SKM-1 treated with dmso at 0.1 percent for 144 hours (cell line): ENCODE results near the gene ESPNL.
A peak's percentile ranks its signal among the peaks of the same experiment; 100 is the strongest.

Experiments
- DNase-seq: peaks from one replicate; lab custom pipeline; 2025; ENCODE audit not compliant: unreplicated experiment; lab: John Stamatoyannopoulos, UW

Gene ESPNL

DNA sequence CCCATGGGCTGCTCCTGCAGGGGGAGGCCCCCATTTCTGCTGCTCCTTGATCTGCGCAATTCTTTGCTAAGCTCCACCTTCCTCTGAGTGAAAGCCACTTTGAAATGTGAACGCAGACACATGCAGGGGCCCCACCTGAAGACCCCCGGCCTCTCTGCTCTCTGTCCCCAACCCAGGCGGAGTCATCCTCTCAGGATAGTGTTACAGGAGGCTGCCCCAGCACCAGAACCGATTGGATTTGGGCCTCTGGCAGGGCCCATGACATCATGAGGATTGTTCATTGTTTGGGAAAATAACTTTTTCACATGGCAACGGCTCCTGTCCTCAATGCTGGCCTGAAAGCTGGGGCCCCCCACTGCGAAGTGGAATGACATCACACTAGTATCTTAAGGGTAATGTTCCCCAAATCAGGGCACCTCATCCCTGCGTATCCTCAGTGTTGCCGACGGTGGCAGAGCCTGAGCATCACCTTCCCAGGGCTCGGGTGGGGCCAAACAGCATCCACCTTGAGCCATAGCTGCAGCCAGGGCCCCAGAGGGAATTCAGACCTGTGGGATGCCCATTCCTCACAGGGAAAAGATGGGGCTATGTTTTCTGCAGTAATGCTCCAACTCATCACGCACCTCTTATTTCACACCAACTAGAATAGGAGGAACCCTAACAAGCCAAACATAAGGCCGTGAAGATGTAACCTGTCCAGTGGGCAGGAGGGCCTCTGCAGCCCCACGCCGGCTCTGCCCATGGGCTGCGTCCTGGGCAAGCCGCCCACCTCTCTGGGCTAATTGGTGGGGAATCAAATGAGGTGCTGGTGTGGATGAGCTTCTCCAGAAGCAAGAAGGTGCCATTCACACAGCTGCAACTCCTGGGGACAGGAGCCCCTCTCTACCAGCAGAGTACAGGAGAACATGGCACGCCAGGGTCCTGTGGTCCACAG, 55.9 kb downstream of the ESPNL start:
- DNase-seq, result no peak

DNA sequence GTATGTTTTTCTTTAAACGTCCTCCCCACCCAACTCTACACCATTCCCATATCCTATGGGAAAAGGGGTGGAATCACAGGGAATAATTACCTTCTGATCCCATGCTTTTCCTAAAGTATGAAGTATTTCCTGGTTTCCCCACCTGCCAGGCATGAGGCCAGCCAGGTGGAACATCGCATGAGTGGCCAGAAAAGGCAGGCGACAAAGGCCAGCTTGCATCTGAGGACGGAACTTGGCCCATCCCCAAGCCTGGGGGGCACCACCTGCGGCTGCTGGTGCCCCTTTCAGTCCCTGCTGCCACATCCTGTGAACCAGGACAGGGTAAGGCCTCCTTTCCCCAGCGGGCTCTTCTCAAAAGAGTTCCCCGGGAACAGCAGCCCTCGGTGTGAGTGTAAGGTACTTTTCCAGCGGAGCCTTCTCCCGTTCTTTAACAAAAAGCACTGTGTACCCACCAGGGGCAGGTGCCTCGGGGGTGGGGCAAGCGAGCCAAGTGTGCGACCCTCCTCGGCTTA, 57.4 kb downstream of the ESPNL start:
- DNase-seq, result no peak

DNA sequence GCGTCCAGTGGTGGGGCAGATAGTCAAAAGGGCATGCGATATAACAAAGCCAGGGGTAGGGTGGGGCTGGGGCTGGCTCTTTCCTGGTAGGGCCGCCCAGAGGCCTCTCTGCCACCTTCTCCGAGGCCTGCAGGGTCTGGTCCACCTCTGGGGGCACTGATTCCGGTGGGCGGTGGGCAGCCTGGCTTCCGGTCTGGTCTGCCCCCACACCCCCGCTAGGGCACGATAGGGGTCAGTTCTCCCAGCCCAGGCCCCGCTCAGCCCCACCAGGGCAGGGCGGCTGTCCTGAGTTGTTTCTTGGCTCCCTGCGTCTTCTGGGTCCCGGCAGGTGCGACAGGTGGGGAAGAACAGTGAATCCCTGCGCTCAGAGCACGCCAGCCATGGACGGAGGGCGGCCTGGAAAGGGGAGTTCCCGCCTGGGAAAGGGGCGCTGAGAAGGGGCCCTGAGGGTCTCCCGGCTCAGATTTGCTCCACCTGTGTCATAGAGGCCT, 57.9 kb downstream of the ESPNL start:
- DNase-seq, result no peak

DNA sequence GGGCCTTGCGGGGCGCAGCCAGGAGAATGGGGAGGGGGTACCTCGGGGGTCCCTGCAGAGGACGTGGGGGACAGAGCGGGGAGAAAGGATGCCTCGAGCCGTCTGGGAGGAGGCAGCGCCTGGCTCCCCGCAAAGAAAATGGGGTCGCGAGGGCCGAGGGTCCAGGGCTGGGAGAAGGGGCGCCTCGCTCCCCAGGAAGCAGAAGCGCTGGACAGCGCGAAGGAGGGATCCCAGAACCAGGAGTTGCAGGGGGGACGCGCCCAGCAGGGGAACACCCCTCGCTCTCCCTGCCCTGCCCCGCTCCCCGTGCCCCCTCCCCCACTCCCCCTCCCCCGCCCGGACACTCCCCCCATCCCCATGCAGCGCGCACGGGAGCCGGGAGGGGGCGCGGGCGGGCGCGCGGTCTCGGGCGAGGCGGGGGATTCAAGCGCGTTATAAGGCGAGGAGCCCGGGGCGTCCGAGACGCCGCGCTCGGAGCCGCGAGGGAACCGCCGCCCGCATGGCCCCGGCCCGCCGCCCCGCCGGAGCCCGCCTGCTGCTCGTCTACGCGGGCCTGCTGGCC, 58.5 kb downstream of the ESPNL start, which contains the start of gene ERFE:
TSS of gene ERFE (plus strand) at position 462 of the 562 bp plus-strand sequence. CDS start at position 500, 38 bp downstream.
- DNase-seq, result peak; percentile 27

DNA sequence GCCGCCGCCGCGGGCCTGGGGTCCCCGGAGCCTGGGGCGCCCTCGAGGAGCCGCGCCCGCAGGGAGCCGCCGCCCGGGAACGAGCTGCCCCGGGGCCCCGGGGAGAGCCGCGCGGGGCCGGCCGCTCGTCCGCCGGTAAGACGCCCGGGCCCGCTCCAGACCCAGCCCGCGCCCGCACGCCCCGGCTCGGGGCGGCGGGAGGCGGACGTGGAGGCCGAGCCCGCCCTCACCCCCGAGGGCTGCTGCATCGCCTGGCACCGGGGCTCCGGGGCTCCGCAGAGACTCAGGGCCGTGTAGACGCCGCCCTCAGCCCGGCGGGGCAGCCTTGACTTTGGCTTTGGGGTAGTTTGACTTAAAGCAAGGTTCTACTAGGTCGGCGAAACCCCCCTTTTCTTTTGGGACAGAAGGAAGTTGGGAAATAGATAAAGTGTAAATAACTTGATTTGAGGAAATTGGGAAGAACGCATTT, 59.0 kb downstream of the ESPNL start:
- DNase-seq, result no peak

DNA sequence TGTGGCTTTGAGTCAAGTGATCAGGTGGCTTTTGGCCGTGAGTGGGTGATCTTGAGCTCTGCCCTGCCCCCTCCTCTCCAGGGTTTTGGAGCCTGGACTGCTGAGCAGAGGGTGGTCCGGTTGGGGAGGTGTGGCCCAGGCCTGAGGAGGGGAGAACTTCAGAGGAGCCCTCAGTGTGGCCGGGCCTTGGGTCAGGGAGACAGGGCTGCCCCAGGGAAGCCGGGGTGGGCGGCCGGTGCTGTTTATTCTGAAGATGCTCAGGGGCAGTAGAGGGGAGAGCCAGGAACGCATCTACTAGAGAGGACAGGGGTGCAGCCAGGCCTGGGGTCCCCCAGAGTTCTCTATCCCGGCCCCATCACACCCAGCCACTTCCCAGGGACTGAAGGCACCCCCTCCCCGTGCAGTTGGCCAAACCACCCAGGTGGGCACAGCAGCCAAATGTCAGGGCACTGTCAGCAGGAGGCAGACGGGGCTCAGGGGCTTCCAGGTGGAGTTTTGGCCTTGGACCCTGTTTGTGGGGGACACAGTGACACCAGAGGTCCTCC, 59.6 kb downstream of the ESPNL start:
- no peak for DNase-seq

DNA sequence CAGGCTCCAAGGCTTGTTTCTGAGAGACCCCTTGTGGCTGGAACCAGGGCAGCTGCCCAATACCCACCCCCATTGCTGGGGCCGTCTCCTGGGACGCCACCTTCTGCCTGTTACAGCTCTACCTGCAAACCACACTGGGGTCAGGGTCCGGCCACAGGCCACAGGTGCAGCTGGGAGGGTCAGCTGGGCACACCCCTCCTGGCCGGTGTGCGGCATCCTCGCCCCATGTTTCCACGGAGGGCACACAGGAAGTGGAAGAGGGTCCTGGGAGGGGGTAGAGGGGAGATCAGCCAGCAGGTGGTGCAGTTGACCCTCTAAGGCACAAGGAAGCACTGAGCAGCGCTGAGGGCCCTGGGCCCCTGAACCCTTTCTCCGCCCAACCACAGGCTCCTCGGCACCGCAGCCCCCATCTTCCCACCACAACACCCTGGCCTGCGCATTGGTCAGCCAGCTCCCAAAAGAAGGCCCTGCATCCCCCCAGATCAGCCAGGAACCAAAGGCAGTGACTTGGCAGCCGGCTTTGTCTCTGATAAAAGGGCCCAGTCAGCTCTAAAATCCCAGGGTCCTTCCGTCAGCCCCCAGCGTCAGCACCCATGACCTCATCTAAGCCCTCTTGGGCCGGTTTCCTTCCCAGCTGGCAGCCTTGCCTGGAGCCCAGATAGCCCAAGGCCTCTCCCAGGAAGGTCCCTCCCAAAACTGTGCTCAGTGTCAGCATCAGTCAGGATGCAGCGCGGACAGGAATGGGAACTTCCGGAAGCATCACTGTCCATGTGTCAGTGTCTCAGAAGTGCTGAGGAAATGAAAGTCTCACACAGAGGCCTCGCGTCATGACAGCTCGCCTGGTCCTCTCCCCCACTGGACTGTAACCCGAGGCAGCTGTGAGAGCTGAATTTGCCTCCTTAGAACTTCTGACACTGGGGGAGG, 60.3 kb downstream of the ESPNL start:
- no peak for DNase-seq

DNA sequence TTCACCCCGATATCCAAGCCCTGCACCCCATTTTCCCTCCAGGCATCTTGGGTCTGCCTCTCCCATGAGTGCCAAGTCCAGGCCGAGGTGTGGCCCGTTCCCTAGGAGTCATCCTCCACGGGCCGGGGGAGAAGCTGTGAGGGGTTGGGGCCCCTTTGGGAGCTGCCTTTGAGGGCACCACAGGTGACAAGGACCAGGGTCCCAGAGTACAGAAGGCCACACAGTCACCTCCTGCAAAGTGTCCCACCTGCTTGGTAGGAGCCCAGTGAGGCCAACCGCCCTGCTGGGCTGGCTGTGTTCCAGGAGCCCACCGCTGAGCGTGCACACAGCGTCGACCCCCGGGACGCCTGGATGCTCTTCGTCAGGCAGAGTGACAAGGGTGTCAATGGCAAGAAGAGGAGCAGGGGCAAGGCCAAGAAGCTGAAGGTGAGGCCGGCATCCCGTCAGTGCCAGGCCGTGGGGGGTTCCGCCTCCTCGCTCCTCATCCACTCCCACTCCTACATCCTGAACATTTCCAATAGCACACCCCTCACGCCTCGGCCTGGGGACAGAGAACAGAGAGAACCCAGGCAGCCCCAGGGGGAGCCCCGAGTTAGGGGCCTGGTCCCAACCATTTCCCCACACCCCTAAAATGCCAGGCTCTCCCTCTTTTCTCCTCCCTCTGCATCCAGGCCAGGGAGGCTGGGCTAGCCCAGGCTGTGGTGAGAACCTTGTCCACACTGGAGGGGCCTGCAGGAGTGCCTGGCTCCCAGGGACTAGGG, 61.3 kb downstream of the ESPNL start:
- DNase-seq, result no peak

DNA sequence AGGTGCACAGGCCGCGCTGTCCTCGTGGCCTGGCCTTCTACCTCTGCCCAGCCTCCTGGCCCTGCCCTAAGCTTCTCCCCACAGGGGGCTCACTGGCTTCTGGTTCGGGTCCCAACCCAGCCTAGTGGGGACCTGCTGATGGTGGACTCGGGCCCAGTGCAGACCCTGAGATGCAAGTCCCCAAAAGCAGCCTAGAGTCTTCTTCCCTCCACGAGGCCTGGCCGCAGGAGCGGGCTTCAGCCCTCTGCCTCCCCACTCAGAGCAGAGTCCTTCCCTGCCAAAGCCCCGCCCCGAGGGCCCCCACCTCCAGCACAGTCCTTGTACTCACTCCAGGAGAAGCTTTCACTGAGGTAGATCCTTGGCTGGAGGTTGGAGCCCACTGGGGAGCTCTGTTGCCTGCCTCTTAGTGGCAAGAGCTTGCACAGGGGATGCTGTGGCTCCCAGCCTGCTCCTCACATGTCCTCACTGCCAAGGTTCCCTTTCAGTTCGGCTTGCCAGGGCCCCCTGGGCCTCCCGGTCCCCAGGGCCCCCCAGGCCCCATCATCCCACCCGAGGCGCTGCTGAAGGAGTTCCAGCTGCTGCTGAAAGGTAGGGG, 62.2 kb downstream of the ESPNL start:
- no peak for DNase-seq

DNA sequence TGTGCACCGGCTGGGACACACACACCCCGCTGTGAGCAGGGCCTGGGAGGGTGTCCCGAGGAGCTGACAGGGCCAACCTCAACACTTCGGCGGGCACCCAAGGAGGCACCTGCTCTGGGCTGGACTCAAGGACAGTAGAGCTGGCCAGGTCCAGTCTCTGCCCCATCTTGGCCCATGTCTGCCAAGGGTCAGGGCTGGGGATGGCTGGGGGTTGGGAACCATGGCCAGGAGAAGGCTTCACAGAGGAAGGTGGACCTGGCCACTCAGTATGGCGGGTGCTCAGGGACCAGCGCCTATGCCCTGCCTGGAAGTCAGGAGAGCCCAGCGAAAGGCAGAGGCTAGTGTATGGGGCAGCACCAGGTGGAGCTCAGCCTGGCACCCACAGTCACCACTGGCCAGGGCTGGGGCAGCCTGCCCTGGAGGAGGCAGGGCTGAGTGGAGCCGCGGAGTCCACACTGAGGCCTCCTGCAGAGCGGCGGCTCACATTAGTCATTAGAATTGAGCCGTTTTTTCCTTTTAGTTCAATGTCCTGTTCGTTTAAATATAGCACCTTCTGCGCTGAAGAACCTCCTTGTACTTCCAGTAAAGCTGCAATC, 62.8 kb downstream of the ESPNL start:
- DNase-seq, result no peak

DNA sequence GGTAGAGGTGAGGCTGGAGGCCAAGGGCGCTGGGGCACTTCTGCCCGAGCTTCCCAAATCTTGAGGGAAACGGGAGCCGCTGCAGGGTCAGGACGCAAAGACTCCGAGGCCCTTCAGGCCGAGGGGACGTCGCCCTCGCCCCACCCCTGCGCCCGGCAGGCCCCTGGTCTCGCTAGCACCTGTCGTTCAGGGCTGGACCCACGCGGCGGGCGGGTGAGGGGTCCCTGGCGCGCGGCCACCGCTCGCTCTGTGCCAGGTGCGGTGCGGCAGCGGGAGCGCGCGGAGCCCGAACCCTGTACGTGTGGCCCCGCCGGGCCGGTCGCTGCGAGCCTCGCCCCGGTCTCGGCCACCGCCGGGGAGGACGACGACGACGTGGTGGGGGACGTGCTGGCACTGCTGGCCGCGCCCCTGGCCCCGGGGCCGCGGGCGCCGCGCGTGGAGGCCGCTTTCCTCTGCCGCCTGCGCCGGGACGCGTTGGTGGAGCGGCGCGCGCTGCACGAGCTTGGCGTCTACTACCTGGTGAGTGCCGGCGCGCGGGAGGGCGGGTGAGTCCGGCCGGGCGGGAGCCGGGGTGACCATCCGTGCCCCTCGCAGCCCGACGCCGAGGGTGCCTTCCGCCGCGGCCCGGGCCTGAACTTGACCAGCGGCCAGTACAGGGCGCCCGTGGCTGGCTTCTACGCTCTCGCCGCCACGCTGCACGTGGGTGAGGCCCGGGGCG, 63.5 kb downstream of the ESPNL start:
- no peak for DNase-seq

DNA sequence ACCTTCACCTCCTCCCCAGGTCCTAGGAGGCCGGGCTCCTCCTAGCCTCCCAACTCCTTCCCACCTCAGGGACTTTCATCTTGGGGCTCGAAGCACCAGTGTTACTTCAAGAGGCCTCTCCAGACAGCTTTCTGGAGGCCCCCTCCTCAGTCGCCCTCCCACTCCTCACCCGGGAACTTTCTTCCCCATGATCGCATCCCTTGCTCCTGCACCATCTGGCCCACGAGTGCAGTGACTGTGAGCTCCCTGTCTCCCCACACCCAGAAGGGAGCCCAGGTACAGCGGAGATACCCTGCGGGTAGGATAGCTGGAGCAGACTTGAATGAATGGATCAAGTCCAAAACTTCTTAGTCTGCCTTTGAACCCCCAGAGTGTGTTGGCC, 64.8 kb downstream of the ESPNL start:
- no peak for DNase-seq

DNA sequence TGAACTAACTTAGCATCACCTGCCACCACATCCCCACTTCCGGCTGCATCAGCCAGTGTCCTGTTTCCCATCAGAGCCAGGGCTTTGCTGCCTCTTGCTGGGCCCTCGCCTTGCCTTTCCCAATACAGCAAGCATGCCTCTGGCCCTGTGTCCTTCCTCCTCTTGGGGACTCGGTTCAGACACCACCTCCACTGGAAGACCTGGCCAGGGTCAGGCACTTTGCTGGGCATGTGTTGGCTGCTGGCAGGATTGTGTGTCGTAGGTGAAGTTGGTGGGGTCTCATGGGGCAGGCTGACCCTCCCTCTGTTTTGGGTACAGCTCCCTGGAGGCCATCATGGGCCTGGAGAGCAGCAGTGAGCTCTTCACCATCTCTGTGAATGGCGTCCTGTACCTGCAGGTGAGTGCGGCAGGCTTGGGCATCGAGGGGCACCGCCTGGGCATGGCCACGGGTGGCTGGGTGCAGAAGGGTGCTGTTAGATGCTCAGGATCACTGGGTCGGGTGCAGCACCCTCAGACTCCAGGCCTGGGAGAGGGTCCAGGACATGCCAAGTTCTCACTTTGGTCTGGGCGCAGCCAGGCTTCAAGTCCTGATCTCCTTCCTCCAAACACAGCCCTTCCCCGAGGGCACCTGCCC, 65.3 kb downstream of the ESPNL start:
- no peak for DNase-seq

DNA sequence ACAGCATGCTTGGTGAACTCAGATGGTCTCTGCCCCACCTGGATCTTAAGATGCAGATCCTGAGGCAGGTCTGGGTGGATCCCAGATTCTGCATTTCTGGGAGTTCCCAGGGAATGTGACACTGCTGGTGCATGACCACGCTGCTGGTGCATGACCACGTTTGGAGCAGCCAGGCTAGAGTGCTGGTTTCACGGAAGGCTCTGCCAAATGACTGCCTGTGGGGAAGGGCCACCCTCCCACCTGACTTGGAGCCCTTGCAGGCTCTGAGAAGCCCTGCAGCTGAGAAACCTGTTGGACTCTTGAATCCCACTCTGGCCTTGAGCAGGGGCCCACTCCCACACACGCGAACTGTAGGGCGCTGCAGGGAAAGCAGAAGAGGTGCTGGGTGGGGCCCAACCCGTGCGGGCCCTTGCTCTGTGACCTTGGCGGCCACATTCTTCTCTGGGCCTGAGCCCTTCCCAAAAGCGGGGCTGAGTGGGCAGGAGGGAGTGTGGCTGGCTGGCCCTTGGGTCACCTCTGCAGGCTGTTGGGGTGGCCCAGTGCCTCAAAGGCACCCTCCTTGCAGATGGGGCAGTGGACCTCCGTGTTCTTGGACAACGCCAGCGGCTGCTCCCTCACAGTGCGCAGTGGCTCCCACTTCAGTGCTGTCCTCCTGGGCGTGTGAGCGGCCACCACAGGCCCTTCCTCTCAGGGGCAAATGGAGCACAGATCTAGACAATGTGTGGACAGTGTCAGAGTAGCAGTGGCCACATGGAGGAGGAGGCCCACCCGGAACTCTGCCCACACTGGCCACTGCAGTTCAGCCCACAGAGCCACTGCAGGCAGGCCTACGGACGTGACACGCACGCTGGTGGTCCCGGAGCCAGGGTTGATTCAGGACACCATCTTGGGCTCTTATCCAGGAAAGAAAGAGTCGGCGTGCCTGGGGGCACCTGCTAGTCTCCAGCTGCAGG, 66.5 kb downstream of the ESPNL start:
- no peak for DNase-seq

DNA sequence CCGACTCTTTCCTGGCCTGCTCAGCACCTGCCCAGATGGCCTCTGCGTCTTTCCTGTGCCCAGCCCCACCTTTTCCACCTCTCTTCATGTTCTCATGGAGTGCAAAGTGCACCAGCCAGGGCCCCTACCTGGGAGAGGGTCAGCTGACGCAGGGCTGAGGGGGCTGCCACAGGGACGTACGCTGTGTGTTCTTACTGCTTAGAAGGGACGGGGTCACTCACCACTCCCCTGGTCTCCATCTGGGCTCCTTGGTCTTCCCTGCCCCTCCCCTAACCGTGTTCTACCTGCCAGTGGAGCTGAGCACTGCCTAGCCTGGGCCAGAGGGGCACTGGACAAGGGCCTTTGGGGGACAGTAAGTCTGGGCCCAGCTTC, 67.2 kb downstream of the ESPNL start:
- no peak for DNase-seq

DNA sequence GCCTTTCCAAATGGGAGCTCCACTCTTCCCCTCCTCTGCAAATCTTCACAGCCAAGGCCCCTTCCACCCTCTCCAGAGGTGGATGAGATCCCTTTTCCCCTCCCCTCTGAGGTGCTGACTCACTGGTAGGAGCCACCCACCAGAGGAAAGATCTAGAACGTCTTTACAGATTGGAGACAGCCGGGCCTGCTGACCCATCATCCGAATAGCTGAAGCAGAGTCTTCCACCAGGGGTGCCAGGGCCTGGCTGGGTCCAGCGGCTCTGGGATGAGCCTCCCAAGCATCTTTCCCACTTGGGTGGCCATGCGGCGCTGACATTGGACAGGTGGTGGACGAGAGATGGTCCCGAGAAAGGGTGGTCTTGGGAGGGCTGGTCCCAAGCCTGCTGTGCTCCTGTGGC, 67.6 kb downstream of the ESPNL start:
- no peak for DNase-seq
